Retinal pigment epithelial cell (primary cell): ENCODE measurements around the gene NOTCH2.

Experiments used
- DNase-seq: peaks from one replicate; pipeline ENCODE4 v3.0.0-alpha.2; 2010; ENCODE audit warnings: low read depth
- H3K4me3 ChIP-seq: 2 replicates; pipeline ENCODE4 v1.5.1; 2011; ENCODE audit warnings: mild to moderate bottlenecking, low read length, control low read depth, moderate library complexity
- TF ChIP-seq, protein P1 (sequence below): conservative IDR thresholded peaks from 2 replicates; pipeline ENCODE4 v1.5.1; 2011; ENCODE audit warnings: low read depth, low read length, control low read depth, inconsistent platforms

Gene NOTCH2

DNA sequence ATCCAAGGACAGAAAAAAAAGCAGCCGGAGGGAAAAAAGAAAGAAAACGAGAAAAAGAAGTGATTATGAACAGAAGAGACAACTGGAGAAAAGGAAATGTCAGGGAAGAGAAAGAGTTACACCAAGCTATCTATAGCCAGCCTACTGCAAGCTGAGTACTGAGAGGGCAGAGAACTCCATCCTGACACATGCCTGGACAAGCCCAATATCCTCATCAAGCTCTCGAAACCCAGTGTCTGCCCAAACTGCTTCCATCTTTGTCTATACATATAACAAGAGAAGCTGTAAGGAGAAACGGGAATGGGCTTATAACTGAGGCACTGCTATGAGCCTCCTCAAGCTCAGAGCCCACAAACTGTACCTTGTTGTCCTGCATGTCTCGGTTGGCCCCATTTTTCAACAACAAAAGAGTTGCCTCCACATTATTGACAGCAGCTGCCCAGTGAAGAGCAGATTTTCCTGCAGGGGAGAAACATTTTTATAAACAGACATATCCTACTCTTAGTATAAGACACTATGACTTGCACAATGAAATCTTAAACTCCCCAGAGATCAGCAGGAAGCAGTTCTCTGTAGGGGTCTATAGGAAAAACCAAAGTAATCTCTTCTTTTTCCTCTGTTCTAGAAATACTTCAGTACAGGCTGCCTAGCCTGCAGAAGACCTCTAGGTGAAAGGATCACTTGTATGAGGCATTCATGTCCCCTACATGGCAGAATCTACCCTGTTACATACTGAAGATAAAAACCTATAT lies 152.0 kb downstream of the NOTCH2 start:
- H3K4me3 ChIP-seq: no peak overlapping the region
- no peak for DNase-seq
- TF ChIP-seq, protein P1, sequence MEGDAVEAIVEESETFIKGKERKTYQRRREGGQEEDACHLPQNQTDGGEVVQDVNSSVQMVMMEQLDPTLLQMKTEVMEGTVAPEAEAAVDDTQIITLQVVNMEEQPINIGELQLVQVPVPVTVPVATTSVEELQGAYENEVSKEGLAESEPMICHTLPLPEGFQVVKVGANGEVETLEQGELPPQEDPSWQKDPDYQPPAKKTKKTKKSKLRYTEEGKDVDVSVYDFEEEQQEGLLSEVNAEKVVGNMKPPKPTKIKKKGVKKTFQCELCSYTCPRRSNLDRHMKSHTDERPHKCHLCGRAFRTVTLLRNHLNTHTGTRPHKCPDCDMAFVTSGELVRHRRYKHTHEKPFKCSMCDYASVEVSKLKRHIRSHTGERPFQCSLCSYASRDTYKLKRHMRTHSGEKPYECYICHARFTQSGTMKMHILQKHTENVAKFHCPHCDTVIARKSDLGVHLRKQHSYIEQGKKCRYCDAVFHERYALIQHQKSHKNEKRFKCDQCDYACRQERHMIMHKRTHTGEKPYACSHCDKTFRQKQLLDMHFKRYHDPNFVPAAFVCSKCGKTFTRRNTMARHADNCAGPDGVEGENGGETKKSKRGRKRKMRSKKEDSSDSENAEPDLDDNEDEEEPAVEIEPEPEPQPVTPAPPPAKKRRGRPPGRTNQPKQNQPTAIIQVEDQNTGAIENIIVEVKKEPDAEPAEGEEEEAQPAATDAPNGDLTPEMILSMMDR: no peak

DNA sequence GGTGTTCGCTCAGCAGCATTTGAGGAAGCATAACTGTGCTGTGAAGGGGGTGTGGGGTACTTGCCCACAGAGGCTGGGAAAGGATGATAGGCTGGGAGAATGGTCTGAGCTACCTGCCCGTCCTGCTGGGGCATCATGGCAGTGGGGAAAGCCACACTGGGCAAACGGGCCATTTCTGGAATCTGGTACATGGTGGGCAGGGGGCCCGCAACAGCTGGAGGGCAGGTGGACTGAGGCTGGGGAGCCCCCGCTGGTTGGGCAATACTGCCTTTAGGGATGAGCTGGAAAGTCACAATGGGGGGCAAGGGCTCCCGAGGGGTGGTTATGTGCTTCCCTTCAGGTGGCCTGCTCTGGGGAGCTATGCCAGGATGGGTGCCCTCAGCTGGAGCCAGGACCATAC lies 153.9 kb downstream of the NOTCH2 start:
- DNase-seq: no peak
- TF ChIP-seq, protein P1: no peak

DNA sequence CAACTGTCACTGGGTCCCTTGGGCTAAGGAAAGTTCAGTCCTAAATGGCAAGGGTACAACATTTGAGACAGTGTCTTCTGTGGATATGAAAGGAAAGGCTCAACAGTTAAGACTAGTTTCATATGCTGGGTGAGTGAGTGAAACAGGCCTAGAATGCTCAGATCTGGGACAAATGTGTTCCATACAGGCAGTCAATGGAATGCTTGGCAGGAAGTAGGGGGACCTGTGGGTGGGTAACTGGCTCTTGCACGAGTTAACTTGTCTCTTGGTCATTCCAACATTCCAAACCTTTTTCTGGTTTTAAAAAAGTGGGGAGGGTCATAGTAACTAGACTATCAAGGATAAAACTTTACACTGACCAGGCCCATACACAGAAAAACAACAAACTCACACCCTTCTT lies 155.4 kb downstream of the NOTCH2 start:
- no peak for DNase-seq
- no peak overlapping the region for H3K4me3 ChIP-seq
- TF ChIP-seq, protein P1: no peak

More for the DNA sequence above, 153.9 kb downstream of the NOTCH2 start:
- no peak overlapping the region for H3K4me3 ChIP-seq

DNA sequence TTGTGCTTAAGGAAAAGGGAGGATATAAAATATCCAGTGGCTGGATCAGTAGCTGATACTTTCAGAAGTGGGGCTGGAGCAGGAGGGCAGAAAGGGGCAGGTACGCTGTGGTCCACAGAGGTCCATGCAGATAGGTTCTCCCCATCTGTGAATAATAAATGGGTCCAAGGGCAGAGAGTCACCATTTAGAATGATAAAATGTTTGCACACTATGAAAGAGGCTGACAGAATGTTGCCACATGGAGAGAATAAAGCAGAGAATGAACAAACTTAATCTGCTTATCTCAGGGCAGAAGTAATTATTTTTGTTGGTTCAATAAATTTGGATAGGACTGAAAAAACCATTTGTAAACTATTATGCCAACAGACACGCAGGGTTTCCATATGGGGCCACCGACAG lies 156.5 kb downstream of the NOTCH2 start:
- no peak for DNase-seq
- TF ChIP-seq, protein P1: no peak
- H3K4me3 ChIP-seq: no peak overlapping the region

DNA sequence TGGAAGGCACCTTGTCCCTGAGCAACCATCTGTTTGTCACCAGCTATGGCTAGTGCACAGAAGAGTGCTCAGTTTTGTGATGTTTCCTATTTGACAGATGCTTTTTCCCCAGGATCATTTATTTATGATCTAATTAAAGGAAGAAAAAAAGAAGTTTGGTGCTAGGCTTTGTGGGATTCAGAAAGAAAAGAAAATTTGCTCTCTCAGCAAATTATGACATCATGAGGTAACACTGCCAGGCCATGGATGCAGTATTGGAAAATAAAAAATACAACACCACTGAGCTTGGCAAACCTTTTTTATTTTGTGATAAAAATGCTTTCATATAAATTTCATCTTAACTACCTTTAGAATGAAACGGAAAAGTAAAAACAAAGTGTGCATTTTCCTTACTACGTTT lies 157.7 kb downstream of the NOTCH2 start:
- TF ChIP-seq, protein P1: no peak

DNA sequence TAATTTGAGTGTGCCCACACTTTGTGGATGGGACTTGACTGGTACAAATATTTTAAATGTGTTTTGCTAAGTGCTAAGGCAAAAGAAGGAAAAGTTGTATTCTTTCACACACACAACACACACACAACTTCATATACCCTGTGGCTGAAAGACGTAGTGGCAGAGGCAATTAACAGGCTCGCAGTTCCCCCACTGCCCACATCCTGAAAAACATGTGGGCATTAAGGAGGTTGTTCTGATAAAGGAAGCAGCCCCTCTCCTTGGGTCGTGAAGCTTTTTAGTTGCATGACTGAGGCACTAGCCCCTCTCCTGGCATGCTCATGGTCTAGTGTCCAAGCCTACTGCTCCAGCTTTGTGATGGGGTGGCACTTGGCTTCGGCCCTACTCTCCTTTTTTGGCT lies 158.8 kb downstream of the NOTCH2 start:
- H3K4me3 ChIP-seq: no peak overlapping the region
- TF ChIP-seq, protein P1: no peak
- no peak for DNase-seq

More for the DNA sequence above, 157.7 kb downstream of the NOTCH2 start:
- no peak overlapping the region for H3K4me3 ChIP-seq
- no peak for DNase-seq

GRCh38 chr1:119909890-119910596 lies 159.4 kb downstream of the NOTCH2 start:
- no peak for DNase-seq
- H3K4me3 ChIP-seq: no peak overlapping the region
- TF ChIP-seq, protein P1: no peak
